WERI-Rb-1 (cell line): ENCODE data around the gene AMPH.

Source experiments
- DNase-seq: peaks from one replicate; pipeline ENCODE4 v3.0.0-alpha.2; 2020
- H3K27ac ChIP-seq: fragments of 250-450 bp; sonication (Bioruptor Pico); 2 replicates; pipeline ENCODE4 v1.5.1; 2020; ENCODE audit warnings: mild to moderate bottlenecking, moderate library complexity
- H3K27me3 ChIP-seq: fragments of 250-450 bp; sonication (Bioruptor Pico); 2 replicates; pipeline ENCODE4 v1.5.1; 2021; ENCODE audit warnings: mild to moderate bottlenecking, low read depth, moderate library complexity; ENCODE audit not compliant: insufficient read depth, severe bottlenecking
- H3K36me3 ChIP-seq: fragments of 250-450 bp; sonication (Bioruptor Pico); 2 replicates; pipeline ENCODE4 v1.5.1; 2020; ENCODE audit warnings: mild to moderate bottlenecking, moderate library complexity
- H3K4me3 ChIP-seq: 2 replicates; pipeline ENCODE4 v1.5.1; 2011; ENCODE audit warnings: low read depth, mild to moderate bottlenecking, control low read depth, low read length
- H3K9me3 ChIP-seq: fragments of 250-450 bp; sonication (Bioruptor Pico); 2 replicates; pipeline ENCODE4 v1.5.1; 2021; ENCODE audit warnings: mild to moderate bottlenecking, moderate library complexity; ENCODE audit not compliant: severe bottlenecking
- TF ChIP-seq, protein P1 (sequence below): IDR thresholded peaks from 2 replicates; pipeline ENCODE4 v1.5.1; 2011; ENCODE audit warnings: low read depth, mild to moderate bottlenecking, control low read depth, inconsistent platforms, low read length

The AMPH gene

DNA sequence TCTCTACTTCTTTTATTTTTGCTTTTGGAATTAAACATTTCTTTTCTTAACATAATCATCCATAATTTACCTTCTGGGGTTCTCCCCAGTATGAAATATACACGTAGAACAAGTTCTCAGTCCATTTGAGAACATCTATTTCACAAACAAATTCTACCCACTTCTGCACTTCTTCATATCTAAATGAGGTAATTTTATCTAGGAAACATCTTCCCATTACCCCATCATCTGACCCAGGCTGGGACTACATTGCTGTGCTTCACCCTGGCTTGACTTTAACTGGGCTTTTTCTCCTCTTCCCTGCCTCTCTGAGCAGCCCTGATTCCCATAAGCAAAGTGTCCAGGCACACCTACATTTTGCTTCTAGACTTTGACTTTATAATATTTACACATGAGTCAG, 43.3 kb upstream of the AMPH start:
- Histone ChIP-seq H3K9me3 (no peaks in the 10 kb centered on the region), H3K4me3 (no peak overlapping the region), H3K36me3 (no peaks in the 10 kb centered on the region), H3K27me3 (no peaks in the 10 kb centered on the region), H3K27ac (no peak overlapping the region)
- DNase-seq = no peak
- TF ChIP-seq, protein P1, sequence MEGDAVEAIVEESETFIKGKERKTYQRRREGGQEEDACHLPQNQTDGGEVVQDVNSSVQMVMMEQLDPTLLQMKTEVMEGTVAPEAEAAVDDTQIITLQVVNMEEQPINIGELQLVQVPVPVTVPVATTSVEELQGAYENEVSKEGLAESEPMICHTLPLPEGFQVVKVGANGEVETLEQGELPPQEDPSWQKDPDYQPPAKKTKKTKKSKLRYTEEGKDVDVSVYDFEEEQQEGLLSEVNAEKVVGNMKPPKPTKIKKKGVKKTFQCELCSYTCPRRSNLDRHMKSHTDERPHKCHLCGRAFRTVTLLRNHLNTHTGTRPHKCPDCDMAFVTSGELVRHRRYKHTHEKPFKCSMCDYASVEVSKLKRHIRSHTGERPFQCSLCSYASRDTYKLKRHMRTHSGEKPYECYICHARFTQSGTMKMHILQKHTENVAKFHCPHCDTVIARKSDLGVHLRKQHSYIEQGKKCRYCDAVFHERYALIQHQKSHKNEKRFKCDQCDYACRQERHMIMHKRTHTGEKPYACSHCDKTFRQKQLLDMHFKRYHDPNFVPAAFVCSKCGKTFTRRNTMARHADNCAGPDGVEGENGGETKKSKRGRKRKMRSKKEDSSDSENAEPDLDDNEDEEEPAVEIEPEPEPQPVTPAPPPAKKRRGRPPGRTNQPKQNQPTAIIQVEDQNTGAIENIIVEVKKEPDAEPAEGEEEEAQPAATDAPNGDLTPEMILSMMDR = no peak

DNA sequence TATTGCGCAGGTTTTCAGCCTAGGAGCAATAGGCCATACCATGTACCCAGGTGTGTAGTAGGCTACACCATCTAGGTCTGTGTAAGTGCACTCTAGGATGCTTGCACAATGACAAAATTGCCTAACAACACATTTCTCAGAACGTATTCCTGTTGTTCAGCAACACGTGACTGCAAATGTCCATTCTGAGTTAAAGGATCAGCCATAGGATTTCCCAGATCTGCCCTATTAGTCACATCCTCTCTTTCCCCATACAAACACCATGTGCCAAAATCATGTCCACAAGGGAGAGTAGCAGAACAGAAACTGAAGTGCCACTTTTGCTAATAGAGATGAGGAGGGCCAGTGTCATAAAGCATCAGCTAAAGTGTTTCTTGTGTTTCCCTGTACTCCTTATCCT, 42.6 kb upstream of the AMPH start:
- TF ChIP-seq, protein P1 = no peak
- H3K27ac ChIP-seq = no peak overlapping the region
- H3K27me3 ChIP-seq = no peaks in the 10 kb centered on the region
- no peaks in the 10 kb centered on the region for H3K36me3 ChIP-seq
- DNase-seq = no peak
- no peak overlapping the region for H3K4me3 ChIP-seq
- no peaks in the 10 kb centered on the region for H3K9me3 ChIP-seq

DNA sequence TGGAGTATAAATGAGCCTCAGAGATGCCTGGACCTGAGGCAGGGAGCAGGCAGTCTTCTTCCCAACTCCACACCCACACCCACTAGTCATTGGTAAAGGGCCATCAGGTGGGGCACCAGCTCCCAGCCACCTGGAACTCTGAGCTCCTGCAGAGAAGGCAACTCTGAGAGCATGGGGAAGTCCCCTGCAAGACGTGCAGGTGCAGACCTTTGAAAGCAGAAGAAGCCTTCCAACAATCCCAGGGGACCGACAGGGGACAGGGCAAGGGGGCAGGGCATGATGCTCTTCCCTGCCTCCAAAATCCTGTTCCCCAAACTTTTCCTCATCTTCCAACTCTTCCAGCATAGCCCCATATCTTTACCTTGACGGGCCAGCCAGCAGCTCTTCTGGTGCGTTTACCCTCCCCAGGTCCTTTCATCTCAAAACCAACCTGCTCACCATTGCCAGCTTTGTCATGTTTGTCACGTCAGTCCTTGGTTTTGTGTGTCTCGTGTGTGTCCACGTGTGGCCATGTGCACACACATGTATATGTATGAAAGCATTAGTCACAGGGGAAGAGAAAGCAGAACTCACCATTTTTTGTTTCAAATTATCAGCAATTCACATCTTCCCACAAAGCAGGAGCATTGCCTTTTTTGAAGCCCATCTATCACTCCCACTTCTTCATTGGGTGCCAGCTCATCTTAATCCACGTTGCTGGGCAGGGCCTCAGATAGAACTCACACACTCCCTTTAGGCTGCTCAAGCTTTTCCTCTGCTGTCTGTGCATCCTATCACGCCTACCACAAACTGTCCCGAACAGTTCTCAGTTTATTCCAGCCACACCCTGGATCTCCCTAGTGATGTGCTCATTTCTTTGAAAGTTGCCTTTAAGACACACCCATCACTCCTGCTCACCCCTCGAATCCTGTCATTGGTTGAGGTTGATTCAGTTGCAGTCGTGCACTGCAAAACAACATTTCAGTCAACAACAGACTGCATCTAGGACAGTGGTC, 41.0 kb upstream of the AMPH start:
- TF ChIP-seq, protein P1 = no peak
- Histone ChIP-seq H3K9me3 (no peaks in the 10 kb centered on the region), H3K36me3 (no peaks in the 10 kb centered on the region), H3K4me3 (no peak overlapping the region), H3K27me3 (no peaks in the 10 kb centered on the region), H3K27ac (no peak overlapping the region)
- DNase-seq = no peak

DNA sequence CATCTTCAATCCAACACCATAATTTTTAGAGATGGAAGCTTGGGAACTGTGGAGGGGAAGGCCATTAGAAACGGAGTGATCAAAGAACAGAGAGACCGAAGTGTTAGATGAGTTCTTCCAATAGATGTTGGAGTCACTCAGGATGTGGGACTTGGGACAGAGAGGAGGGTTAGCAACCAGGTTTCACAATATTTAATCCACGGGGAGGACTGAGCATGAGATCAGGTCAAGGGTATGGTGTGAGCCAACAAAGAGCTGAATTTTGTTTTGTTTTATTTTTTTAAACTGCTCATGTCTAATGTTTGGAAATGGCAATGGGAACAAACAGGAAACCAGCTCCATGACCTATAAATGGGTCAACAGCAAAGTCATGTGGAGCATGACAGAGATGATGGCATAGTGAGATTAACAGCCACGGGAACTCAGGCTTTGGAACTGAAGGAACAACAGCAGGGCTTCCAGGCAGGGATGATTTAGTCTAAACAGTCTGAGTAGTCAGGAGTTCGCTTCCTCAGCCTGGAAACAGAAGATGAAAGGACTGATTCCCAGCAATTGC, 38.9 kb upstream of the AMPH start:
- H3K9me3 ChIP-seq = no peaks in the 10 kb centered on the region
- TF ChIP-seq, protein P1 = no peak
- H3K4me3 ChIP-seq = no peak overlapping the region
- no peak for DNase-seq
- no peaks in the 10 kb centered on the region for H3K36me3 ChIP-seq
- no peak overlapping the region for H3K27ac ChIP-seq
- H3K27me3 ChIP-seq = no peaks in the 10 kb centered on the region

DNA sequence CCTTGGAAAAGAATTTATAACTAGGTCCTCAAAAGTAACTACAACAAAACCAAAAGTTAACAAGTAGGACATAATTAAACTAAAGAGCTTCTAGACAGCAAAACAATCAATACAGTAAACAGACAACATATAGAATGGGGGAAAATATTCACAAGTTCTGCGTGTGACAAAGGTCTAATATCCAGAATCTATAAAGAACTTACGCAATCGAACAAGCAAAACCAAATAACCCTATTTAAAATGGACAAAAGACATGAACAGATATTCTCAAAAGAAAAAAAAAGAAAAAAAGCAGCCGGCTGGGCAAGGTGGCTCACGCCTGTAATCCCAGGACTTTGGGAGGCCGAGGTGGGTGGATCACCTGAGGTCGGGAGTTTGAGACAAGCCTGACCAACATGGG, 33.8 kb upstream of the AMPH start:
- TF ChIP-seq, protein P1 = no peak

More for the DNA sequence above, 33.8 kb upstream of the AMPH start:
- no peak for DNase-seq
- Histone ChIP-seq H3K4me3 (no peak overlapping the region), H3K9me3 (no peaks in the 10 kb centered on the region), H3K36me3 (no peaks in the 10 kb centered on the region), H3K27ac (no peak overlapping the region), H3K27me3 (no peaks in the 10 kb centered on the region)
